Astrocyte (in vitro differentiated cells and primary cell): ENCODE data around the gene IFT81. TPM values are rescaled to one million over a fixed set of nuclear protein-coding genes. Genes with fewer than 3 reads are reported as not detected.

Experiments
- DNase-seq: peaks from one replicate; pipeline ENCODE4 v3.0.0-alpha.2; 2010; ENCODE audit warnings: low read depth
- FAIRE-seq: peaks from 2 replicates; lab custom pipeline; 2011; peaks lifted over from hg19 to GRCh38; lab: Jason Lieb, UNC
- H2AFZ ChIP-seq: 2 replicates; pipeline ENCODE4 v1.6.0; 2012; ENCODE audit warnings: low read depth, low read length, inconsistent platforms
- H3K27ac ChIP-seq: 2 replicates; pipeline ENCODE4 v1.5.1; 2011; ENCODE audit warnings: low read depth, low read length, inconsistent platforms
- H3K27me3 ChIP-seq: 2 replicates; pipeline ENCODE4 v1.6.0; 2011; ENCODE audit warnings: low read length, inconsistent platforms; ENCODE audit not compliant: insufficient read depth
- H3K36me3 ChIP-seq: 2 replicates; pipeline ENCODE4 v1.5.1; 2011; ENCODE audit warnings: low read length, inconsistent platforms; ENCODE audit not compliant: insufficient read depth
- H3K4me1 ChIP-seq: 2 replicates; pipeline ENCODE4 v1.5.1; 2011; ENCODE audit warnings: low read length, inconsistent platforms; ENCODE audit not compliant: insufficient read depth
- H3K4me2 ChIP-seq: 2 replicates; pipeline ENCODE4 v1.6.0; 2012; ENCODE audit warnings: low read length, inconsistent platforms
- H3K4me3 ChIP-seq: 2 replicates; pipeline ENCODE4 v1.5.1; 2011; ENCODE audit warnings: low read depth, mild to moderate bottlenecking, low read length, inconsistent platforms; ENCODE audit not compliant: insufficient read depth
- H3K79me2 ChIP-seq: 2 replicates; pipeline ENCODE4 v1.6.0; 2012; ENCODE audit warnings: mild to moderate bottlenecking, low read length, inconsistent platforms; ENCODE audit not compliant: insufficient read depth
- H3K9ac ChIP-seq: 2 replicates; pipeline ENCODE4 v1.6.0; 2012; ENCODE audit warnings: mild to moderate bottlenecking, low read length, inconsistent platforms
- H3K9me3 ChIP-seq: 2 replicates; pipeline ENCODE4 v1.5.1; 2012; ENCODE audit warnings: low read depth, mild to moderate bottlenecking, low read length, inconsistent platforms; ENCODE audit not compliant: insufficient read depth
- H4K20me1 ChIP-seq: 2 replicates; pipeline ENCODE4 v1.6.0; 2012; ENCODE audit warnings: low read length, inconsistent platforms; ENCODE audit not compliant: insufficient read depth
- H3K27ac Mint-ChIP-seq: one replicate; pipeline ENCODE4 v1.8.0; 2021; ENCODE audit warnings: mild to moderate bottlenecking, mixed read lengths; ENCODE audit not compliant: unreplicated experiment
- H3K27me3 Mint-ChIP-seq: one replicate; pipeline ENCODE4 v1.8.0; 2021; ENCODE audit warnings: low read depth, mixed read lengths; ENCODE audit not compliant: unreplicated experiment
- H3K36me3 Mint-ChIP-seq: one replicate; pipeline ENCODE4 v1.8.0; 2021; ENCODE audit warnings: low read depth, mixed read lengths; ENCODE audit not compliant: unreplicated experiment
- H3K4me1 Mint-ChIP-seq: one replicate; pipeline ENCODE4 v1.8.0; 2021; ENCODE audit warnings: low read depth, mixed read lengths; ENCODE audit not compliant: unreplicated experiment
- H3K4me3 Mint-ChIP-seq: one replicate; pipeline ENCODE4 v1.8.0; 2021; ENCODE audit warnings: mild to moderate bottlenecking, moderate library complexity, mixed read lengths; ENCODE audit not compliant: unreplicated experiment
- H3K9me3 Mint-ChIP-seq: one replicate; pipeline ENCODE4 v1.8.0; 2021; ENCODE audit warnings: mild to moderate bottlenecking, mixed read lengths; ENCODE audit not compliant: unreplicated experiment
- EZH2 ChIP-seq: IDR thresholded peaks from 2 replicates; pipeline ENCODE4 v1.6.1; 2012; ENCODE audit warnings: mild to moderate bottlenecking, low read length, inconsistent platforms; ENCODE audit not compliant: insufficient read depth
- total RNA-seq: library from RNA; stranded (reverse); gene quantifications from 2 replicates; pipeline ENCODE4 v1.2.1, GENCODE V29; 2021
- TF ChIP-seq, protein P1 (sequence below): IDR thresholded peaks from 2 replicates; pipeline ENCODE4 v1.5.1; 2011; ENCODE audit warnings: low read depth, mild to moderate bottlenecking, inconsistent platforms, low read length, moderate library complexity; ENCODE audit not compliant: insufficient read depth

Gene IFT81
- total RNA-seq, 1 donor from 2014 or later, result 12.3 TPM

DNA sequence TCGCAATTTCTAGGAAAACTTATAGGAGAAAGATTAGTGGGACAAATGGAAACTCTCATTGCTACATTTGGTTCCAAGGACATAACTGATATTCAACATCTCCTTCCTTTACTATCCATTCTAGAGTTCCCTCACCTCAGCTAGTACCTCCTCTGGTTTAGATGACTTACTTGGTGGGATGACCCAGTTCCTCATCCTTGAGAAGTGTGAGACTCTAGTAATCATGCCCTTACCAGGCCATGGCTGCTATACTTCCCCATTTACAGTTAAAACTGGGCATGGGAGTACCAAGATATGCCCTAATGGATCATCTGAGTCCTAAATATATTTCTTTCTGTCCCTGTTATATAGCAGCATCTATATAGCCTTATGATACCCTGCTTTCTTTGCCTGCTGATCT, 58.1 kb downstream of the IFT81 start:
- no peak for DNase-seq
- Histone ChIP-seq H3K9me3 (no peaks in the 10 kb centered on the region), H2AFZ (no peak overlapping the region), H3K36me3 (peaks cover 6% of the 10 kb centered on the region), H3K4me1 (no peaks in the 10 kb centered on the region), H3K4me3 (no peak overlapping the region), H3K9ac (no peak overlapping the region), H3K79me2 (no peaks in the 10 kb centered on the region), H3K27ac (no peak overlapping the region), H3K27me3 (no peaks in the 10 kb centered on the region), H3K4me2 (no peak overlapping the region), H4K20me1 (no peaks in the 10 kb centered on the region)
- Mint-ChIP-seq H3K4me3 (no peak overlapping the region), H3K27ac (no peak overlapping the region), H3K36me3 (peaks cover 27% of the 10 kb centered on the region), H3K4me1 (no peaks in the 10 kb centered on the region), H3K27me3 (no peaks in the 10 kb centered on the region), H3K9me3 (peaks cover 9% of the 10 kb centered on the region)
- TF ChIP-seq, protein P1, sequence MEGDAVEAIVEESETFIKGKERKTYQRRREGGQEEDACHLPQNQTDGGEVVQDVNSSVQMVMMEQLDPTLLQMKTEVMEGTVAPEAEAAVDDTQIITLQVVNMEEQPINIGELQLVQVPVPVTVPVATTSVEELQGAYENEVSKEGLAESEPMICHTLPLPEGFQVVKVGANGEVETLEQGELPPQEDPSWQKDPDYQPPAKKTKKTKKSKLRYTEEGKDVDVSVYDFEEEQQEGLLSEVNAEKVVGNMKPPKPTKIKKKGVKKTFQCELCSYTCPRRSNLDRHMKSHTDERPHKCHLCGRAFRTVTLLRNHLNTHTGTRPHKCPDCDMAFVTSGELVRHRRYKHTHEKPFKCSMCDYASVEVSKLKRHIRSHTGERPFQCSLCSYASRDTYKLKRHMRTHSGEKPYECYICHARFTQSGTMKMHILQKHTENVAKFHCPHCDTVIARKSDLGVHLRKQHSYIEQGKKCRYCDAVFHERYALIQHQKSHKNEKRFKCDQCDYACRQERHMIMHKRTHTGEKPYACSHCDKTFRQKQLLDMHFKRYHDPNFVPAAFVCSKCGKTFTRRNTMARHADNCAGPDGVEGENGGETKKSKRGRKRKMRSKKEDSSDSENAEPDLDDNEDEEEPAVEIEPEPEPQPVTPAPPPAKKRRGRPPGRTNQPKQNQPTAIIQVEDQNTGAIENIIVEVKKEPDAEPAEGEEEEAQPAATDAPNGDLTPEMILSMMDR, result no peak
- TF ChIP-seq EZH2, result no peak
- no peak for FAIRE-seq

DNA sequence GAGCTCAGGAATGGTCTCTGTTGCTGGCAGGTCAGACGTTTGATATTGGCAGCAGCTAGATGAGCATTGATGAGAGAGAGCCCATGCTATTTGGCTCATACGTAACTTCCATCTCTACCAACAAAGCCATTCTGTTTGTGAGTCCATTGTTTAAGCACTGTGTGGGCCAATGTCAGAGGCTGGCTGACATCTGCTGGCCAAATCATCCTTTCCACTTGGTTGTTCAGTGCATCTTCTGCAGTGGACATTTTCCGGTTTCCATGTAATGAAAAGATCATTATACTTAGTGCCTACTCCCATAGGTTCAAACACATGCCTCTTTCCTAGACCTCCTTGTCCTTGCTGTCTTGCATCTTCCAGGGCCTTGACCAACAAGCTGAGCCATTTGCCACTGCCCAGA, 59.2 kb downstream of the IFT81 start:
- Histone ChIP-seq H3K27me3 (no peaks in the 10 kb centered on the region), H3K27ac (no peak overlapping the region), H3K4me1 (no peaks in the 10 kb centered on the region), H3K9me3 (no peaks in the 10 kb centered on the region), H3K4me2 (no peak overlapping the region), H3K36me3 (peaks cover 6% of the 10 kb centered on the region), H2AFZ (no peak overlapping the region), H4K20me1 (no peaks in the 10 kb centered on the region), H3K79me2 (no peaks in the 10 kb centered on the region), H3K4me3 (no peak overlapping the region), H3K9ac (no peak overlapping the region)
- Mint-ChIP-seq H3K4me3 (no peak overlapping the region), H3K9me3 (peaks cover 9% of the 10 kb centered on the region), H3K27ac (no peak overlapping the region), H3K36me3 (peaks cover 31% of the 10 kb centered on the region), H3K4me1 (no peaks in the 10 kb centered on the region), H3K27me3 (no peaks in the 10 kb centered on the region)
- DNase-seq (no peak), FAIRE-seq (no peak)
- no peak for TF ChIP-seq EZH2

DNA sequence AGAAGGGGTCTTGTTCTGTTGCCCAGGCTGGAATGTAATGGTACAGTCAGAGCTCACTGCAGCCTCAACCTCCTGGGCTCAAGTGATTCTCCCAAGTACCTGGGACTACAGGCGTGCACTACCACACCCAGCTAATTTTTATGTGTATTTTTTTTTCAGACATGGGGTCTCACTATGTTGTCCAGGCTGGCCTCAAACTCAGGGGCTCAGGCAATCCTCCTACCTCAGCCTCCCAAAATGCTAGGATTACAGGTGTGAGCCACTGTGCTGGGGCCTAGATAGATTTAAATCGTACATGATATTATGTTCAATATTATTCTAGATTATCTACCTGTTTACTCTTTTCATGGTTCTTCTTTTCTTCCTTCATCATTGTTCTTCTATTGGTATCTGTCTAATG, 61.5 kb downstream of the IFT81 start:
- Histone ChIP-seq H3K9me3 (no peaks in the 10 kb centered on the region), H4K20me1 (no peaks in the 10 kb centered on the region), H3K27ac (no peak overlapping the region), H2AFZ (no peak overlapping the region), H3K4me1 (no peaks in the 10 kb centered on the region), H3K36me3 (peaks cover 6% of the 10 kb centered on the region), H3K27me3 (no peaks in the 10 kb centered on the region), H3K4me2 (no peak overlapping the region), H3K9ac (no peak overlapping the region), H3K4me3 (no peak overlapping the region), H3K79me2 (no peaks in the 10 kb centered on the region)
- no peak for TF ChIP-seq EZH2
- TF ChIP-seq, protein P1, result no peak
- Mint-ChIP-seq H3K4me1 (no peaks in the 10 kb centered on the region), H3K27ac (no peak overlapping the region), H3K36me3 (peaks cover 32% of the 10 kb centered on the region), H3K9me3 (peaks cover 9% of the 10 kb centered on the region), H3K4me3 (no peak overlapping the region), H3K27me3 (no peaks in the 10 kb centered on the region)
- DNase-seq, result no peak
- FAIRE-seq, result no peak
